ENCODE measurements around the gene PLPP7.
"Not testable (repeated sequence)": the region's sequence is repeated elsewhere in the genome, so short reads cannot be mapped to it uniquely, and the experiment has no call there.

PLPP7 gene

GRCh38 chr9:131337131-131337848 is 47.8 kb downstream of the PLPP7 start:
- Histone ChIP-seq H3K9me3 (ENCODE audit: control insufficient read depth, insufficient read depth, low read length) (no peaks in the 10 kb centered on the region), H3K9ac (ENCODE audit: low read depth, low read length) (no peak overlapping the region), H3K27ac (ENCODE audit: low read depth, low read length) (no peak overlapping the region), H3K36me3 (ENCODE audit: control insufficient read depth, insufficient read depth, low read length) (no peaks in the 10 kb centered on the region), H3K4me1 (ENCODE audit: control insufficient read depth, insufficient read depth, low read length) (peaks cover 3% of the 10 kb centered on the region; the same call in 1 of the 2 replicates), H3K27me3 (ENCODE audit: control insufficient read depth, insufficient read depth, low read length) (no peaks in the 10 kb centered on the region), H3K4me3 (ENCODE audit: low read depth, low read length) (no peak overlapping the region)

DNA sequence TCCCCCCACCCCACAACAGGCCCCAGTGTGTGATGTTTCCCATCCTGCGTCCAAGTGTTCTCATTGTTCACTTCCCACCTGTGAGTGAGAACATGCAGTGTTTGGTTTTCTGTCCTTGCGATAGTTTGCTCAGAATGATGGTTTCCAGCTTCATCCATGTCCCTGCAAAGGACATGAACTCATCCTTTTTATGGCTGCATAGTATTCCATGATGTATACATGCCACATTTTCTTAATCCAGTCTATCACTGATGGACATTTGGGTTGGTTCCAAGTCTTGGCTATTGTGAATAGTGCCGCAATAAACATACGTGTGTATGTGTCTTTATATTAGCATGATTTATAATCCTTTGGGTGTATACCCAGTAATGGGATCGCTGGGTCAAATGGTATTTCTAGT is 49.7 kb downstream of the PLPP7 start:
- H3K4me3 ChIP-seq (ENCODE audit: low read depth, low read length); H3K36me3 ChIP-seq (ENCODE audit: control insufficient read depth, insufficient read depth, low read length); H3K27me3 ChIP-seq (ENCODE audit: control insufficient read depth, insufficient read depth, low read length); H3K9ac ChIP-seq (ENCODE audit: low read depth, low read length); H3K4me1 ChIP-seq (ENCODE audit: control insufficient read depth, insufficient read depth, low read length); H3K9me3 ChIP-seq (ENCODE audit: control insufficient read depth, insufficient read depth, low read length); H3K27ac ChIP-seq (ENCODE audit: low read depth, low read length): not testable (repeated sequence)

DNA sequence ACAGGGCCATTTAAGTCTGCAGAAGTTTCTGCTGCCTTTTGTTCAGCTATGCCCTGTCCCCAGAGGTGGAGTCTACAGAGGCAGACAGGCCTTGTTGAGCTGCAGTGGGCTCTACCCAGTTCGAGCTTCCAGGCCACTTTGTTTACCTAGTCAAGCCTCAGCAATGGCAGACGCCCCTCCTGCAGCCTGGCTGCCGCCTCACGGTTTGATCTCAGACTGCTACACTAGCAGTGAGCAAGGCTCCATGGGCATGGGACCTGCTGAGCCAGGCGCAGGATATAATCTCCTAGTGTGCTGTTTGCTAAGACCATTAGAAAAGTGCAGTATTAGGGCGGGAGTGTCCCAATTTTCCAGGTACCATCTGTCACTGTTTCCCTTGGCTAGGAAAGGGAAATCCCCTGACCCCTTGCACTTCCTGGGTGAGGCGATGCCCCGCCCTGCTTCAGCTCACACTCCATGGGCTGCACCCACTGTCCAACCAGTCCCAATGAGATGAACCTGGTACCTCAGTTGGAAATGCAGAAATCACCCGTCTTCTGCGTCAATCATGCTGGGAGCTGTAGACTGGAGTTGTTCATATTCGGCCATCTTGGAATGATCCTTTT is 55.5 kb downstream of the PLPP7 start:
- not testable (repeated sequence) for H3K9ac ChIP-seq (ENCODE audit: low read depth, low read length); H3K36me3 ChIP-seq (ENCODE audit: control insufficient read depth, insufficient read depth, low read length); H3K27me3 ChIP-seq (ENCODE audit: control insufficient read depth, insufficient read depth, low read length); H3K4me3 ChIP-seq (ENCODE audit: low read depth, low read length); H3K27ac ChIP-seq (ENCODE audit: low read depth, low read length); H3K9me3 ChIP-seq (ENCODE audit: control insufficient read depth, insufficient read depth, low read length); H3K4me1 ChIP-seq (ENCODE audit: control insufficient read depth, insufficient read depth, low read length)

GRCh38 chr9:131346559-131346958 is 57.0 kb downstream of the PLPP7 start:
- no peak overlapping the region for H3K4me3 ChIP-seq (ENCODE audit: low read depth, low read length)
- no peaks in the 10 kb centered on the region for H3K9me3 ChIP-seq (ENCODE audit: control insufficient read depth, insufficient read depth, low read length)
- no peak overlapping the region for H3K27ac ChIP-seq (ENCODE audit: low read depth, low read length)
- H3K9ac ChIP-seq (ENCODE audit: low read depth, low read length), result no peak overlapping the region
- H3K36me3 ChIP-seq (ENCODE audit: control insufficient read depth, insufficient read depth, low read length), result no peaks in the 10 kb centered on the region
- peaks cover 8% of the 10 kb centered on the region; the same call in 1 of the 2 replicates for H3K4me1 ChIP-seq (ENCODE audit: control insufficient read depth, insufficient read depth, low read length)
- H3K27me3 ChIP-seq (ENCODE audit: control insufficient read depth, insufficient read depth, low read length), result no peaks in the 10 kb centered on the region; the same call in 1 of the 2 replicates

DNA sequence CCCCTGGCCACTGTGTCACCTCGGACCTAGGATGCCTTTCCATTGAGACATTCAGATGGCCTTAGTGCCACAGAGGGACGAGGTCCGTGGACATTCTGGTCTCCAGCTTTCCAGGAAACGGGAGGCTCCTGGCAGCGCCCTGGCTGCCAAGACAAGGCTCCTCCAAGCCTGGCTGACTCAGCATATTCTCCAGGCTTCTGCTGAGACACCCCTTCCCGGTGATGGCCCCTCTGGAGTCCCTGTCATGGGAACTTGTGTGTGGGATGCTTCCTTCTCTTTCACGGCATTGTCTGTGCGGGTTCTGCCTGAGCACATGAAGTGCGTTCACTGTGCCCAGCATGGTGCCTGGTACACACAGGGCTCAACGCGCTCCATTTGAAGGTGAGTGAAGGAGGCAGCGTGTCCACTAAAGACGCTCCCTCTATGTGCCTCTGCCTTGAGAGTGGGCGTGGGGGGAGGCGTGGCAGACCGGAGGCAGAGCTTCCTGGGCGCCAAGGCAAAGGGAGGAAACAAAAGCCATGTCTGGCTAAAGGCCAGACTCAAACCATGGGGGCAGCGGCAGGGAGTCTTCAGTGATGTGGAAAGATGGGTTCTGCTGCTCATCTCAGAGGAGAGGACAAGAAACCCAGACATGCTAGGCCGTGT is 58.0 kb downstream of the PLPP7 start:
- no peaks in the 10 kb centered on the region; the same call in 1 of the 2 replicates for H3K27me3 ChIP-seq (ENCODE audit: control insufficient read depth, insufficient read depth, low read length)
- H3K4me1 ChIP-seq (ENCODE audit: control insufficient read depth, insufficient read depth, low read length), result peaks cover 8% of the 10 kb centered on the region; the same call in 1 of the 2 replicates
- H3K9me3 ChIP-seq (ENCODE audit: control insufficient read depth, insufficient read depth, low read length), result no peaks in the 10 kb centered on the region
- H3K4me3 ChIP-seq (ENCODE audit: low read depth, low read length), result no peak overlapping the region
- no peaks in the 10 kb centered on the region for H3K36me3 ChIP-seq (ENCODE audit: control insufficient read depth, insufficient read depth, low read length)
- H3K9ac ChIP-seq (ENCODE audit: low read depth, low read length), result no peak overlapping the region
- H3K27ac ChIP-seq (ENCODE audit: low read depth, low read length), result no peak overlapping the region

- Histone ChIP-seq H3K4me1 (ENCODE audit: control insufficient read depth, insufficient read depth, low read length) (peaks cover 8% of the 10 kb centered on the region; the same call in 1 of the 2 replicates), H3K27ac (ENCODE audit: low read depth, low read length) (no peak overlapping the region)
Measured at GRCh38 chr9:131348631-131349521, 59.4 kb downstream of the PLPP7 start.

GRCh38 chr9:131349522-131349880 is 60.0 kb downstream of the PLPP7 start:
- peak overlapping the region; percentile 23; the same call in 1 of the 2 replicates for H3K4me3 ChIP-seq (ENCODE audit: low read depth, low read length)
- no peak overlapping the region for H3K9ac ChIP-seq (ENCODE audit: low read depth, low read length)
- H3K4me1 ChIP-seq (ENCODE audit: control insufficient read depth, insufficient read depth, low read length), result peaks cover 8% of the 10 kb centered on the region; the same call in 1 of the 2 replicates
- H3K27me3 ChIP-seq (ENCODE audit: control insufficient read depth, insufficient read depth, low read length), result no peaks in the 10 kb centered on the region; the same call in 1 of the 2 replicates
- H3K27ac ChIP-seq (ENCODE audit: low read depth, low read length), result no peak overlapping the region
- no peaks in the 10 kb centered on the region for H3K9me3 ChIP-seq (ENCODE audit: control insufficient read depth, insufficient read depth, low read length)
- H3K36me3 ChIP-seq (ENCODE audit: control insufficient read depth, insufficient read depth, low read length), result no peaks in the 10 kb centered on the region

More at GRCh38 chr9:131348631-131349521, 59.4 kb downstream of the PLPP7 start:
- Histone ChIP-seq H3K36me3 (ENCODE audit: control insufficient read depth, insufficient read depth, low read length) (no peaks in the 10 kb centered on the region), H3K9ac (ENCODE audit: low read depth, low read length) (no peak overlapping the region), H3K4me3 (ENCODE audit: low read depth, low read length) (no peak overlapping the region), H3K9me3 (ENCODE audit: control insufficient read depth, insufficient read depth, low read length) (no peaks in the 10 kb centered on the region), H3K27me3 (ENCODE audit: control insufficient read depth, insufficient read depth, low read length) (no peaks in the 10 kb centered on the region; the same call in 1 of the 2 replicates)

DNA sequence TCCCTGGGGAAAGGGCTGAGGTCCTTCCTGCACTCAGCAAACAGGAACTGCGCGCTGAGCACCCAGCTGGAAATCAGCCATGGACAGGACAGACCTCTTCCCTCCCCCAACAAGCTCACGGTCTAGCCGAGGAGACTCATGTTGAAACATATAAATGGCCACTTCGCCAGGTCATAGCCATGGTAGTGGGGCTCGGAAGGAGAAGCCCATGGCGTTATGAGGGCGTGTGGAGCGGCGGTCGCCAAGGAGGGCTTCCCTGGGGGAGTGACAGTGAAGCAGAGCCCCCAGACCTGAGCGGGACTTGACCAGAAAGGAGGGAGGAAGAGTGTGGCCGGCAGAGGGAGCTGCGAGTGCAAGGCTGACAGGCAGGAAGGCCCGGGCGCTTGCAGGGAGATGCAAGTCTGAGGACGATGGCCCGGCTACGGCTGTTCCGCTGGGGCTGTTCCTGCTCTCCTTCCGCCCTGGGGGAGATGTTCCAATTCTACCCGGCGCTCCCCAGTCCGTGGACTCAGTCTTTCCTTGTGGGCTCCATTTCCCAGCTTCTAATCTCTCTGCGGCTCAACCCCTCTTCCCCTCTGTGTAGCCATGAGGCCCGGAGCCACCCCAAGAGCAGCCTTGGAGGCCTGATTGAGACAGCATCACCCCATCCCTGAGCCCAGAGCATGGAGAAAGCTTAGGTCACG is 60.5 kb downstream of the PLPP7 start:
- H3K4me3 ChIP-seq (ENCODE audit: low read depth, low read length), result peak overlapping the region; percentile 23; the same call in 1 of the 2 replicates
- peaks cover 8% of the 10 kb centered on the region; the same call in 1 of the 2 replicates for H3K4me1 ChIP-seq (ENCODE audit: control insufficient read depth, insufficient read depth, low read length)
- H3K9me3 ChIP-seq (ENCODE audit: control insufficient read depth, insufficient read depth, low read length), result no peaks in the 10 kb centered on the region
- H3K27ac ChIP-seq (ENCODE audit: low read depth, low read length), result no peak overlapping the region
- no peaks in the 10 kb centered on the region; the same call in 1 of the 2 replicates for H3K27me3 ChIP-seq (ENCODE audit: control insufficient read depth, insufficient read depth, low read length)
- H3K36me3 ChIP-seq (ENCODE audit: control insufficient read depth, insufficient read depth, low read length), result no peaks in the 10 kb centered on the region
- H3K9ac ChIP-seq (ENCODE audit: low read depth, low read length), result no peak overlapping the region

- H3K36me3 ChIP-seq (ENCODE audit: control insufficient read depth, insufficient read depth, low read length); H3K4me3 ChIP-seq (ENCODE audit: low read depth, low read length); H3K9me3 ChIP-seq (ENCODE audit: control insufficient read depth, insufficient read depth, low read length); H3K27me3 ChIP-seq (ENCODE audit: control insufficient read depth, insufficient read depth, low read length): not testable (repeated sequence)
- Histone ChIP-seq H3K4me1 (ENCODE audit: control insufficient read depth, insufficient read depth, low read length) (peaks cover 11% of the 10 kb centered on the region), H3K27ac (ENCODE audit: low read depth, low read length) (peak overlapping the region; percentile 78), H3K9ac (ENCODE audit: low read depth, low read length) (peak overlapping the region; percentile 11; the same call in 1 of the 2 replicates)
Measured at GRCh38 chr9:131356479-131356878, 67.0 kb downstream of the PLPP7 start.

DNA sequence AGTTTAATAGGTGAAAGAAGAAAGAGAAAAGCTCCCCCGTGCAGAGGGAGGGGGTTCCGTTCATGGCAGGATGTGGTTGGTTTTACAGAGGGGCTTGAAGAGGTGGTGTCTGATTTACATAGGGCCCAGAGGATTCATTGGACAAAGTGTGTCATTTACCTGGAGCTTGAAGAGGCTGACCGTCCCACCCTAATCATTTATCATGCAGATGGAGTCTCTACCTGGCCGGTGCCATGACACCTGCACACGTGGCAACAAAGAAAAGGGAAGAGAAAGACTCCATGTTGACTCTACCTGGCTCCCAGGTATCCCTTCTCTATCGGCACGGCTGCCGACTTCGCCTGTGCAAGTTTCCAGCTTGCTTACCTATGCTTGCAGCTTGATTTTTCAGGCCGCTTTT is 69.0 kb downstream of the PLPP7 start:
- Histone ChIP-seq H3K27me3 (ENCODE audit: control insufficient read depth, insufficient read depth, low read length) (no peaks in the 10 kb centered on the region), H3K4me1 (ENCODE audit: control insufficient read depth, insufficient read depth, low read length) (peaks cover 11% of the 10 kb centered on the region), H3K9me3 (ENCODE audit: control insufficient read depth, insufficient read depth, low read length) (no peaks in the 10 kb centered on the region), H3K9ac (ENCODE audit: low read depth, low read length) (peak overlapping the region; percentile 54; the same call in 1 of the 2 replicates), H3K36me3 (ENCODE audit: control insufficient read depth, insufficient read depth, low read length) (no peaks in the 10 kb centered on the region), H3K27ac (ENCODE audit: low read depth, low read length) (no peak overlapping the region), H3K4me3 (ENCODE audit: low read depth, low read length) (no peak overlapping the region)
